Prostate gland (tissue), 2 donors: ENCODE results near the gene ZNF557.

Experiments used
- POLR2A ChIP-seq: fragments of 450-650 bp; IDR thresholded peaks from one replicate; pipeline ENCODE4 v1.6.1; 2016; ENCODE audit warnings: antibody characterized with exemption, mild to moderate bottlenecking
- POLR2AphosphoS5 ChIP-seq: sonication (generic); formaldehyde crosslinking; IDR thresholded peaks from one replicate; pipeline ENCODE4 v1.6.1; 2017; ENCODE audit warnings: antibody characterized with exemption
- TF ChIP-seq, protein P1 (sequence below), 4 experiments: fragments of 200-600 bp in 2 of 4; fragments of 450-650 bp in 2 of 4; sonication (generic) in 2 of 4; IDR thresholded peaks; 1 replicate in 3 of 4; 2 replicates in 1 of 4; pipeline ENCODE4 v1.5.1; 2016 to 2019; ENCODE audit warnings: antibody characterized with exemption in 4 of 4, mild to moderate bottlenecking in 2 of 4, moderate library complexity in 2 of 4

GRCh38 chr19:7098096-7098495, 28.6 kb downstream of the ZNF557 start:
- no peak for TF ChIP-seq POLR2A
- TF ChIP-seq, protein P1, sequence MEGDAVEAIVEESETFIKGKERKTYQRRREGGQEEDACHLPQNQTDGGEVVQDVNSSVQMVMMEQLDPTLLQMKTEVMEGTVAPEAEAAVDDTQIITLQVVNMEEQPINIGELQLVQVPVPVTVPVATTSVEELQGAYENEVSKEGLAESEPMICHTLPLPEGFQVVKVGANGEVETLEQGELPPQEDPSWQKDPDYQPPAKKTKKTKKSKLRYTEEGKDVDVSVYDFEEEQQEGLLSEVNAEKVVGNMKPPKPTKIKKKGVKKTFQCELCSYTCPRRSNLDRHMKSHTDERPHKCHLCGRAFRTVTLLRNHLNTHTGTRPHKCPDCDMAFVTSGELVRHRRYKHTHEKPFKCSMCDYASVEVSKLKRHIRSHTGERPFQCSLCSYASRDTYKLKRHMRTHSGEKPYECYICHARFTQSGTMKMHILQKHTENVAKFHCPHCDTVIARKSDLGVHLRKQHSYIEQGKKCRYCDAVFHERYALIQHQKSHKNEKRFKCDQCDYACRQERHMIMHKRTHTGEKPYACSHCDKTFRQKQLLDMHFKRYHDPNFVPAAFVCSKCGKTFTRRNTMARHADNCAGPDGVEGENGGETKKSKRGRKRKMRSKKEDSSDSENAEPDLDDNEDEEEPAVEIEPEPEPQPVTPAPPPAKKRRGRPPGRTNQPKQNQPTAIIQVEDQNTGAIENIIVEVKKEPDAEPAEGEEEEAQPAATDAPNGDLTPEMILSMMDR (IDR thresholded peaks at IDR 0.05): no peak
- TF ChIP-seq POLR2AphosphoS5: no peak
